Epithelial cell of esophagus (primary cell): ENCODE results near the gene TAF11L12.
"Not testable (repeated sequence)": the region's sequence is repeated elsewhere in the genome, so short reads cannot be mapped to it uniquely, and the experiment has no call there.

ENCODE experiments used
- DNase-seq: peaks from one replicate; pipeline ENCODE4 v3.0.0; 2010; ENCODE audit warnings: low read depth
- H3K4me3 ChIP-seq: 2 replicates; pipeline ENCODE4 v1.5.1; 2011; ENCODE audit warnings: mild to moderate bottlenecking, low read length, control low read depth
- TF ChIP-seq, protein P1 (sequence below): IDR thresholded peaks from 2 replicates; pipeline ENCODE4 v1.5.1; 2011; ENCODE audit warnings: low read depth, mild to moderate bottlenecking, low read length, control low read depth, inconsistent platforms; ENCODE audit not compliant: insufficient read depth; ENCODE audit errors: missing control alignments

TAF11L12 gene

DNA sequence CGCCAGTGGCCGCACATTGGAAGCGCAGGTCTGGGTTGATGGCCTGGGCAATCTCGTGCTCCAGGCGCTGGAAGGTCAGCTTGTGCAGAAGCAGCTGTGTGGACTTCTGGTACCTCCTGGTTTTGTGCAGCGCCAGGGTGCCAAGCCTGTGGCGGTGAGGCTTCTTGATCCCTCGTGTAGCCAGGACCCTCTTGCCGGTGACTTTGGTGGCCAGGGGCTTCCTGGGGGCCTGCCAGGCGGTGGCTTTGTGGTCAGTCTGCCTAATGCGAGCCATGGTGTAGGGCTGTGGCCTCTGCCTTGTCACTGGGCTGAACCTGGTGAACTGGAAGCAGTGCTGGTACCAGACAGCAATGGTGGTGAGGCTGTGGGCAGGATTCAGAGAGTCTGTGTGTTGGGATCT is 15.5 kb downstream of the TAF11L12 start:
- H3K4me3 ChIP-seq, result no peak overlapping the region
- no peak for DNase-seq
- TF ChIP-seq, protein P1, sequence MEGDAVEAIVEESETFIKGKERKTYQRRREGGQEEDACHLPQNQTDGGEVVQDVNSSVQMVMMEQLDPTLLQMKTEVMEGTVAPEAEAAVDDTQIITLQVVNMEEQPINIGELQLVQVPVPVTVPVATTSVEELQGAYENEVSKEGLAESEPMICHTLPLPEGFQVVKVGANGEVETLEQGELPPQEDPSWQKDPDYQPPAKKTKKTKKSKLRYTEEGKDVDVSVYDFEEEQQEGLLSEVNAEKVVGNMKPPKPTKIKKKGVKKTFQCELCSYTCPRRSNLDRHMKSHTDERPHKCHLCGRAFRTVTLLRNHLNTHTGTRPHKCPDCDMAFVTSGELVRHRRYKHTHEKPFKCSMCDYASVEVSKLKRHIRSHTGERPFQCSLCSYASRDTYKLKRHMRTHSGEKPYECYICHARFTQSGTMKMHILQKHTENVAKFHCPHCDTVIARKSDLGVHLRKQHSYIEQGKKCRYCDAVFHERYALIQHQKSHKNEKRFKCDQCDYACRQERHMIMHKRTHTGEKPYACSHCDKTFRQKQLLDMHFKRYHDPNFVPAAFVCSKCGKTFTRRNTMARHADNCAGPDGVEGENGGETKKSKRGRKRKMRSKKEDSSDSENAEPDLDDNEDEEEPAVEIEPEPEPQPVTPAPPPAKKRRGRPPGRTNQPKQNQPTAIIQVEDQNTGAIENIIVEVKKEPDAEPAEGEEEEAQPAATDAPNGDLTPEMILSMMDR, result no peak

GRCh38 chr5:17631788-17632187 is 21.6 kb downstream of the TAF11L12 start, which contains the start of gene TAF11L13:
Gene TAF11L13, plus strand, starts transcription at chr5:17632088.
- not testable (repeated sequence) for H3K4me3 ChIP-seq, DNase-seq

DNA sequence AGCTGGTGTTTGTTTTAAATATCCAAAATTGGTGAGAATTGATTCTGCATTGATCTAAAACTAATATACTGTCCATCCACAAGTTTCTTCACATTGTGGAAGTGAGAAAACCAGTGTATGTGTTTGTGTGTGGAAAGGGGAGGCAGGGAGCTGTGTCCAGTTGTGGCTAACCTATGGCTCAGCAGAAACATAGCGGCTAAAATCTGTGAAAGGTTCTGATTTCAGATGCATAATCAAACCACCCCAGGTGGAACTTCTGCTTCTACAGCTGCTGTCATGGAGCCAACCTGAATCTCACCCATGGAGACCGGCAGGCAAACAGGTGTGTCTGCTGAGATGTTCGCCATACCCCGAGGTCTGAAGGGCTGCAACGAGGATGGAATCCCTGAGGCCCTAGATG is 24.0 kb downstream of the TAF11L12 start, which contains the start of gene TAF11L14:
TAF11L14 (plus strand) TSS at position 301 of the 400 bp plus-strand sequence.
- no peak for DNase-seq
- TF ChIP-seq, protein P1, result no peak
- H3K4me3 ChIP-seq, result no peak within 1 kb of the TSS

- DNase-seq, H3K4me3 ChIP-seq: not testable (repeated sequence)
Observed at GRCh38 chr5:17649232-17649631, 39.0 kb downstream of the TAF11L12 start.

GRCh38 chr5:17655201-17655759 is 45.1 kb downstream of the TAF11L12 start:
- not testable (repeated sequence) for DNase-seq, H3K4me3 ChIP-seq

- H3K4me3 ChIP-seq, result no peak overlapping the region
- DNase-seq, result no peak
- TF ChIP-seq, protein P1, result no peak
Observed at GRCh38 chr5:17655921-17656320, 45.7 kb downstream of the TAF11L12 start.
